D721Med (cell line): ENCODE data around the gene PIK3R5.

ENCODE experiments used
- DNase-seq: peaks from one replicate; pipeline ENCODE4 v3.0.0; 2011; ENCODE audit warnings: low spot score; ENCODE audit not compliant: insufficient read length
- FAIRE-seq: peaks from 2 replicates; lab custom pipeline; 2011; peaks lifted over from hg19 to GRCh38; lab: Jason Lieb, UNC
- TF ChIP-seq, protein P1 (sequence below): IDR thresholded peaks from 2 replicates; pipeline ENCODE4 v1.5.1; 2012; ENCODE audit warnings: mild to moderate bottlenecking, control low read depth; ENCODE audit not compliant: insufficient read depth; ENCODE audit errors: missing control alignments

The PIK3R5 gene

DNA sequence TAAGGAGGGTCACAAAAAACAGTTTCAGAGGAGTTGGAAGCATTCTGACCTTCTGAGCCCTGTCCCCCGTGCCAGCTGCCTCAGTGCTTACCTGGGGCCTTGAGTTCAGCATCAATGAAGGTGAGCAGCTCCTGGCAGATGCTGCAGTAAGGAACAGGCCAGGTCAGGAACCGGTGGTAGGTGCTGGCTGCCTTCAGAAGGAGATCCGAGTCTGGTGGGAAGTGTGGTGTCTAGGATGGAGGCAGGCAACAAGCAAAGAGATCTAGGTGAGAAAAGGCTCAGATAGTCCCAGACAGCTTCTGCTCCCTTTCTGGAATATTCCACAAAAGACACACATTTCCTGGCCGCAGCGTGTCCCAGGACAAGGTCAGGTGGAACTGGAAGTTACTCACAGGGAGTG, 60.8 kb downstream of the PIK3R5 start:
- FAIRE-seq (no peak), DNase-seq (no peak)
- TF ChIP-seq, protein P1, sequence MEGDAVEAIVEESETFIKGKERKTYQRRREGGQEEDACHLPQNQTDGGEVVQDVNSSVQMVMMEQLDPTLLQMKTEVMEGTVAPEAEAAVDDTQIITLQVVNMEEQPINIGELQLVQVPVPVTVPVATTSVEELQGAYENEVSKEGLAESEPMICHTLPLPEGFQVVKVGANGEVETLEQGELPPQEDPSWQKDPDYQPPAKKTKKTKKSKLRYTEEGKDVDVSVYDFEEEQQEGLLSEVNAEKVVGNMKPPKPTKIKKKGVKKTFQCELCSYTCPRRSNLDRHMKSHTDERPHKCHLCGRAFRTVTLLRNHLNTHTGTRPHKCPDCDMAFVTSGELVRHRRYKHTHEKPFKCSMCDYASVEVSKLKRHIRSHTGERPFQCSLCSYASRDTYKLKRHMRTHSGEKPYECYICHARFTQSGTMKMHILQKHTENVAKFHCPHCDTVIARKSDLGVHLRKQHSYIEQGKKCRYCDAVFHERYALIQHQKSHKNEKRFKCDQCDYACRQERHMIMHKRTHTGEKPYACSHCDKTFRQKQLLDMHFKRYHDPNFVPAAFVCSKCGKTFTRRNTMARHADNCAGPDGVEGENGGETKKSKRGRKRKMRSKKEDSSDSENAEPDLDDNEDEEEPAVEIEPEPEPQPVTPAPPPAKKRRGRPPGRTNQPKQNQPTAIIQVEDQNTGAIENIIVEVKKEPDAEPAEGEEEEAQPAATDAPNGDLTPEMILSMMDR: no peak

DNA sequence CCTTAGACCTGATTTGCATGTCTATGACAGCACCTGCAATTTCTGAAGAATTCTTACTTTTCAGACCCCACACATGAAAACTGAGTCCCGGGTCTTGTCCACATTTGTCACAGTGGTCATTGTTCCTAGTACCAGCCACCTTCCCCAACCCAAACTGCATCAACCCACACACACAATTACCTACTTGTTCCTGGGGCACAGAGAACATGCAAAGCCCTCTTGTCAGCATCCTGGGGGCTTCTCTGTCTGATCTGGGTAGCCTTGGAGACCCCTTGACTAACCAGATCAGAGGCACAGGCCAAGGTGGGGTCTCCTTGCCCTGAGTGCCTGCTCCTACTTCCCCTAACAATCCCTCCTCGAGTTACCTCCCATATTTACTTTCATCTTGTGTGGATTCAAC, 61.3 kb downstream of the PIK3R5 start:
- FAIRE-seq (no peak), DNase-seq (no peak)
- TF ChIP-seq, protein P1: no peak

DNA sequence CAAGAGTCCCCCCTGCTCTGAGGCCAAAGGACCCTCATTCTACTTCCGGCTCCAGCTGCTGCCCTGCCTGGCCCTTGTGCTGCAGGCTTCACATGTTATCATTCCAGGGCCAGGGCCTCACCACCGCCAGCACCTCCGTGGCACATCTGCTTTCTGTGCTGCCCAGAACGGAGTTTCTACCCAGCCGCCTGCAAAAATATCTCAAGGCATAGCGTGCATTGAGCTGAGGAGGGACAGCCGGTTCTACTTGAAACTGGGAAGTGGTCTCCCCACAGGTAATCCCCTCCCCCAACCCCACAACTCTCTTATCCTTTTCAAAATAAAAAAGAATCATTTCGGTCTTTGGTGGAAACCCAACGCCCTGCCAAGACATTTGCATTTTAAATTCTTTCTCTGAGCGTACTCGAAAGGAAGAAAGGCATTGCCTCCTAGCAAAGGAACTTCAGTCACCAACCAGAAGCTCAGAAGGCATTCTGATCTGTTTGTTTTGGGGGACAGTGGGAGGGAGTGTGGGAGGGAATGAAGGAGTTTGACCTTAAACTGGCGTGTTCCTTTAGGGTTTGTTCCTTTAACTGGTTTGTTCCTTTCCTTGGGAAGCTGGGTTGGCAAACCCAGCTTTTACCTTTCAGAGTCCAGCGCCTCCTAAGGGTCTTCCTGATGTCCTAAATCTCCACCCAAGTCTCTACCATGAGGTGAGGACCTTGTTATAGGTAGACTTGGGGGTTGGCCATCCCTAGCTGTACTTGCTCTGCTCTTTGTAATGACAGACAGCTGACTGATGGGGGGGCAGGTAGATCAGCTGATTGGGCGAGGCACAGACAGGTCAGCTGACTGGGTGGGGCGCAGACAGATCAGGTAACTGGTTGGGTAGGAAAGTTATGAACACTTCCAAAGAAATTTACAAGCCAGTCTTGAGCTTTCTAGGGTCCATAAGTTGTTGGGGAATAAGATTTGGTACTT, 64.6 kb downstream of the PIK3R5 start:
- TF ChIP-seq, protein P1: no peak

DNA sequence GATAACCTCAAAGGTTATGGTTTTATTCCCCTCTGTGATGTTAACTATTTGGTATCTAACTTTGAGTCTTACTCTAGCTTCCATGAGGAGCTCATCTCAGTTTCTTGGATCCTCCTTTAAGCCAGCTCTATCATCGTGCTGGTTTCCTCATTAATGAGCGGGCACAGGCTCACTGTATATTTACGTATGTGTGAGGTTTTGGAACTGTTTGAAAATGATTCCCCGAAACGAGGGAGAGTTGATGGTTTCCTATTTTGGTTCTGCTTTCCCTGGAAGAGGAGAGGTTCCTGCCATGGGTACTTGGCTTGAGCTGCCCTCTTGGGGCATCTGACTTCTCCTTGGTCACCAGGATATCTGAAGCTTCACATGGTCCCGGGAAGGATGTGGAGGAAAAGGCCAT, 65.3 kb downstream of the PIK3R5 start:
- TF ChIP-seq, protein P1: no peak
- no peak for DNase-seq
- no peak for FAIRE-seq

More for the DNA sequence above, 64.6 kb downstream of the PIK3R5 start:
- DNase-seq: no peak
- no peak for FAIRE-seq

DNA sequence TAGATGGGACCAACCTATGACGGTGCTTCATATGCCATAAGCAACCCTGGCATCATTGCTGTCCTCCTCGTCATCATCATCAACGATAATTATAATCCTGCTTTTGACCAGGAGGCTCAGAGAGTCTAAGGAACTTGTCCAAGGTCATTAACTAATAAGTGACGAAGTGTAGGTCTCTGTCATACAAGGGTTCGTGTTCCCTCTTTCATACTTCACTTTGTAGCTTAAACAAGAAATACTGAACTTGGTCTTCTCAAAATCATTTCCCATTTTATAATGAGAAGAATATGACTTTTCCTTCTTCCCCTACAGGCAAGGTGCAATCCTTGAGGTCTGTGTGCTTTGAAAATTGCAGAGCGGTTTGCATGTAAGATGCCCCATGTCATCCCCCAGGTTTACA, 66.9 kb downstream of the PIK3R5 start:
- FAIRE-seq: no peak

DNA sequence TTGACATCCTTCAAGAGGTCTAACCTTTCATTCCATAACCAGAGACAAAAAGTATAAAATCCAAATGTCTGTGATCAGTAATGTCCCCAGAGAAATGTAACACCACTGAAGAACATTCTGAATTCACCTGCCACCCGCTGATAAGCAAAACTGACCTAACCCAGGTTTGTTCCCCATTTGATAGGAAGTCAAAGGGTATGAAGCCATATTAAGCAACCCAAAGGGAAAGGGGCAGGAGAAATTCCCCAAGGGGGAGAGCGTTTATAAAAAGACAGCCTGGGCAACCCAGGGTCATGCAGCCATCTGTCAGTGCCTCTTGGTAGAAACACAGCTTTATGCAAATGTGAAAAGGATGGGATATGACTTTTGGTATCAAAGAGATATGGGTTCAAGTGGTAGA, 67.4 kb downstream of the PIK3R5 start:
- no peak for FAIRE-seq

More for the DNA sequence above, 66.9 kb downstream of the PIK3R5 start:
- TF ChIP-seq, protein P1: no peak
- no peak for DNase-seq

More for the DNA sequence above, 67.4 kb downstream of the PIK3R5 start:
- DNase-seq: no peak
- TF ChIP-seq, protein P1: no peak
